Endothelial cell of umbilical vein (primary cell): Measurements from ENCODE around the gene TOGARAM2. TPM values are rescaled to one million over a fixed set of nuclear protein-coding genes. Genes with fewer than 3 reads are reported as not detected.

Experiments used
- BruUV-seq: library from RNA; stranded (reverse); fragments of 400-500 nt; replicated peaks from 2 replicates; lab custom pipeline; 2021; lab: Mats Ljungman, UMichigan
- CTCF ChIA-PET: fragments of 300-600, 350-600 bp; sonication (Branson Sonifier 250); formaldehyde crosslinking; loops from one replicate; lab custom pipeline; 2021; ENCODE audit warnings: antibody characterized with exemption, inconsistent platforms; lab: Charles Lee
- POLR2A ChIA-PET: fragments of 300-600, 350-600 bp; sonication (Branson Sonifier 250); formaldehyde crosslinking; loops from one replicate; lab custom pipeline; 2021; ENCODE audit warnings: antibody characterized with exemption, inconsistent platforms; lab: Charles Lee
- DNase-seq: peaks from one replicate; pipeline ENCODE4 v3.0.0-alpha.2; 2011; ENCODE audit warnings: low read depth, low spot score
- FAIRE-seq: peaks from 2 replicates; lab custom pipeline; 2011; peaks lifted over from hg19 to GRCh38; lab: Jason Lieb, UNC
- H2AFZ ChIP-seq: 2 replicates; pipeline ENCODE4 v1.6.0; 2012; ENCODE audit warnings: low read depth, low read length, control low read depth, inconsistent platforms
- H3K27ac ChIP-seq: 2 replicates; pipeline ENCODE4 v1.5.1; 2011; ENCODE audit warnings: low read depth, mild to moderate bottlenecking, control low read depth, low read length, moderate library complexity; ENCODE audit not compliant: insufficient read depth
- H3K27me3 ChIP-seq, 2 experiments: 2 replicates each; pipeline versions ENCODE4 v1.6.0 to v1.6.1; 2011; ENCODE audit warnings: low read length in 2 of 2, mixed read lengths in 1 of 2; ENCODE audit not compliant: control insufficient read depth in 2 of 2, insufficient read depth in 2 of 2
- H3K36me3 ChIP-seq, 2 experiments: 2 replicates in 1 of 2; 3 replicates in 1 of 2; pipeline ENCODE4 v1.5.1; 2011; ENCODE audit warnings: low read length in 2 of 2, mild to moderate bottlenecking in 1 of 2, moderate library complexity in 1 of 2; ENCODE audit not compliant: control insufficient read depth in 2 of 2, insufficient read depth in 2 of 2; ENCODE audit errors: extremely low read depth in 1 of 2
- H3K4me1 ChIP-seq: 3 replicates; pipeline ENCODE4 v1.5.1; 2011; ENCODE audit warnings: mild to moderate bottlenecking, low read length; ENCODE audit not compliant: control insufficient read depth, insufficient read depth; ENCODE audit errors: extremely low read depth
- H3K4me2 ChIP-seq: 2 replicates; pipeline ENCODE4 v1.6.1; 2011; ENCODE audit warnings: low read length, control low read depth, mixed read lengths; ENCODE audit not compliant: insufficient read depth
- H3K4me3 ChIP-seq, 3 experiments: fragments of 200-600 bp in 1 of 3; sonication (generic), shearing (Covaris generic) in 1 of 3; replicated peaks in 1 of 3; 2 replicates each; pipeline ENCODE4 v1.5.1; 2011 to 2016; ENCODE audit warnings: control low read depth in 3 of 3, low read length in 3 of 3, mild to moderate bottlenecking in 2 of 3, inconsistent platforms in 1 of 3, low read depth in 1 of 3, moderate library complexity in 1 of 3; ENCODE audit not compliant: insufficient read depth in 1 of 3
- H3K79me2 ChIP-seq: 2 replicates; pipeline ENCODE4 v1.6.0; 2012; ENCODE audit warnings: low read length, inconsistent platforms; ENCODE audit not compliant: control insufficient read depth, insufficient read depth
- H3K9ac ChIP-seq: replicated peaks from 2 replicates; pipeline ENCODE3; 2011; ENCODE audit warnings: low read length, control low read depth; ENCODE audit not compliant: insufficient read depth; ENCODE audit errors: extremely low read depth
- H3K9me1 ChIP-seq: replicated peaks from 3 replicates; pipeline ENCODE4 v1.6.0; 2011; ENCODE audit warnings: mild to moderate bottlenecking, low read length; ENCODE audit not compliant: control insufficient read depth, insufficient read depth; ENCODE audit errors: extremely low read depth
- H3K9me3 ChIP-seq: replicated peaks from 2 replicates; pipeline ENCODE4 v1.5.1; 2012; ENCODE audit warnings: low read length, inconsistent platforms; ENCODE audit not compliant: control insufficient read depth, insufficient read depth
- H4K20me1 ChIP-seq: replicated peaks from 2 replicates; pipeline ENCODE3; 2011; ENCODE audit warnings: mild to moderate bottlenecking, low read length; ENCODE audit not compliant: control insufficient read depth, insufficient read depth; ENCODE audit errors: extremely low read depth
- CTCF ChIP-seq, 2 donors: IDR thresholded peaks; 1 replicate in 1 of 2; 2 replicates in 1 of 2; pipeline ENCODE4 v1.5.1; 2011; ENCODE audit warnings: low read length in 2 of 2, mild to moderate bottlenecking in 2 of 2, moderate library complexity in 2 of 2, control low read depth in 1 of 2, inconsistent platforms in 1 of 2, low read depth in 1 of 2; ENCODE audit not compliant: insufficient read depth in 1 of 2; ENCODE audit errors: extremely low read depth in 1 of 2
- EZH2 ChIP-seq: IDR thresholded peaks from 2 replicates; pipeline ENCODE4 v1.6.1; 2012; ENCODE audit warnings: borderline replicate concordance, low read depth, mild to moderate bottlenecking, moderate library complexity, low read length, inconsistent platforms; ENCODE audit not compliant: severe bottlenecking
- FOS ChIP-seq: IDR thresholded peaks from 2 replicates; pipeline ENCODE4 v1.6.1; 2011; ENCODE audit warnings: mild to moderate bottlenecking, low read length, moderate library complexity, borderline replicate concordance; ENCODE audit not compliant: insufficient read depth
- POLR2A ChIP-seq: IDR thresholded peaks from 2 replicates; pipeline ENCODE4 v1.6.1; 2012; ENCODE audit warnings: low read depth, mild to moderate bottlenecking, control low read depth, low read length
- dilution Hi-C: fragments of 300-500 bp; cut with MboI; formaldehyde crosslinking; loops from one replicate; pipeline ENCODE4 v1.15.0; 2019; ENCODE audit warnings: low sequenced_read_pairs; ENCODE audit not compliant: extremely low pct_ligation_motif_present
- intact Hi-C: fragments of 100-400 bp; cut with micrococcal nuclease; formaldehyde crosslinking; loops from one replicate; pipeline ENCODE4 v1.10.0; 2022
- polyA plus RNA-seq, 4 experiments: library from polyadenylated mRNA; depleted of rRNA in 3 of 4; stranded (reverse) in 3 of 4; unstranded in 1 of 4; fragments of >200 nt; gene quantifications; 2 replicates each; pipeline versions ENCODE4 v1.2.1 to v1.2.3, GENCODE V29; 2011 to 2012; ENCODE audit warnings: missing spikeins in 1 of 4
- total RNA-seq: library from RNA; stranded (reverse); gene quantifications from 2 replicates; pipeline ENCODE4 v1.2.3, GENCODE V29; 2021
- TF ChIP-seq, protein P1 (sequence below): IDR thresholded peaks from 2 replicates; pipeline ENCODE4 v1.6.1; 2011; ENCODE audit not compliant: insufficient read depth, insufficient read length

Gene TOGARAM2
- total and polyA plus RNA-seq, 2 donors (not counting 3 experiments of a cell fraction or from before 2014, with no cell fraction given), result not detected

- BruUV-seq, result no TSS peak
- Histone ChIP-seq H3K79me2 (no peaks in the 10 kb centered on the region), H3K9me3 (no peaks in the 10 kb centered on the region), H3K9ac (no peak overlapping the region), H3K9me1 (no peaks in the 10 kb centered on the region), H3K27ac (no peak overlapping the region), H3K4me1 (no peaks in the 10 kb centered on the region), H2AFZ (no peak overlapping the region), H3K4me2 (no peak overlapping the region), H3K27me3 (no peaks in the 10 kb centered on the region), H4K20me1 (no peaks in the 10 kb centered on the region), H3K4me3 (no peak overlapping the region), H3K36me3 (no peaks in the 10 kb centered on the region)
- TF ChIP-seq POLR2A, result no peak
- TF ChIP-seq CTCF (IDR thresholded peaks at IDR 0.05; ENCODE audit: extremely low read depth in 1 of 2, insufficient read depth in 1 of 2, low read depth in 1 of 2, low read length in 2 of 2), result no peak
- TF ChIP-seq, protein P1, sequence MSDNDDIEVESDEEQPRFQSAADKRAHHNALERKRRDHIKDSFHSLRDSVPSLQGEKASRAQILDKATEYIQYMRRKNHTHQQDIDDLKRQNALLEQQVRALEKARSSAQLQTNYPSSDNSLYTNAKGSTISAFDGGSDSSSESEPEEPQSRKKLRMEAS, result no peak
- no peak for TF ChIP-seq FOS
- DNase-seq (no peak), FAIRE-seq (no peak)
- intact Hi-C loops (no loop called here), dilution Hi-C loops (no loop called here)
- CTCF ChIA-PET, result interaction anchor here (1.3 kb wide), 1 partner anchor 13 kb away, joined by 3 read pairs; no protein-coding TSS in a partner anchor
- POLR2A ChIA-PET, result no interaction called here
Observed at GRCh38 chr2:29059624-29060023, 78.5 kb downstream of the TOGARAM2 start.

- Histone ChIP-seq H3K9ac (no peak overlapping the region), H3K4me2 (no peak overlapping the region), H3K79me2 (no peaks in the 10 kb centered on the region), H3K9me1 (no peaks in the 10 kb centered on the region), H3K4me3 (no peak overlapping the region), H3K36me3 (no peaks in the 10 kb centered on the region), H3K27ac (no peak overlapping the region), H3K4me1 (no peaks in the 10 kb centered on the region), H3K27me3 (no peaks in the 10 kb centered on the region), H3K9me3 (no peaks in the 10 kb centered on the region), H2AFZ (no peak overlapping the region), H4K20me1 (no peaks in the 10 kb centered on the region)
- FAIRE-seq (no peak), DNase-seq (no peak)
- ChIA-PET CTCF (no interaction called here), POLR2A (no interaction called here)
- no TSS peak for BruUV-seq
- TF ChIP-seq EZH2 (no peak), FOS (no peak), CTCF (IDR thresholded peaks at IDR 0.05; ENCODE audit: extremely low read depth in 1 of 2, insufficient read depth in 1 of 2, low read depth in 1 of 2, low read length in 2 of 2) (no peak)
- TF ChIP-seq, protein P1, result no peak
- intact Hi-C loops, result no loop called here
- dilution Hi-C loops, result no loop called here
Observed at GRCh38 chr2:29060441-29060840, 79.3 kb downstream of the TOGARAM2 start.
